Ovary (tissue), 9 donors: Measurements from ENCODE around the gene CD276. TPM values are rescaled to one million over a fixed set of nuclear protein-coding genes. Genes with fewer than 3 reads are reported as not detected.

ENCODE experiments used
- DNase-seq, 5 donors: peaks; one replicate each; pipeline ENCODE4 v3.0.0-alpha.2; 2019 to 2020
- H3K27ac ChIP-seq, 2 donors: fragments of 200-600 bp; one replicate each; pipeline versions ENCODE4 v1.5.1 to v1.8.0; 2019 to 2022
- H3K27me3 ChIP-seq: fragments of 200-600 bp; one replicate; pipeline ENCODE4 v1.8.0; 2022
- H3K36me3 ChIP-seq: fragments of 200-600 bp; sonication (generic); one replicate; pipeline ENCODE4 v1.5.1; 2019
- H3K4me1 ChIP-seq: one replicate; pipeline ENCODE4 v1.8.1; 2013; ENCODE audit warnings: mild to moderate bottlenecking, moderate library complexity; ENCODE audit not compliant: insufficient read depth
- H3K4me3 ChIP-seq: fragments of 200-600 bp; sonication (generic); one replicate; pipeline ENCODE4 v1.5.1; 2017
- H3K9me3 ChIP-seq, 2 donors: fragments of 200-600 bp in 1 of 2; sonication (generic) in 1 of 2; one replicate each; pipeline versions ENCODE4 v1.5.1 to v1.8.1; 2013 to 2019; ENCODE audit warnings: mild to moderate bottlenecking in 1 of 2, moderate library complexity in 1 of 2
- CTCF ChIP-seq, 3 donors: fragments of 450-650 bp in 2 of 3; fragments of 200-600 bp in 1 of 3; IDR thresholded peaks; one replicate each; pipeline versions ENCODE4 v1.5.1 to v1.8.0; 2016 to 2022; ENCODE audit warnings: antibody characterized with exemption in 3 of 3, mild to moderate bottlenecking in 1 of 3
- EP300 ChIP-seq: sonication (generic); formaldehyde crosslinking; IDR thresholded peaks from one replicate; pipeline ENCODE4 v1.6.1; 2017; ENCODE audit warnings: antibody characterized with exemption
- POLR2A ChIP-seq: fragments of 450-650 bp; IDR thresholded peaks from one replicate; pipeline ENCODE4 v1.6.1; 2017; ENCODE audit warnings: antibody characterized with exemption, mild to moderate bottlenecking, moderate library complexity
- WGBS, 3 donors: extraction: QIAGEN DNeasy Blood & Tissue Kit in 1 of 3; methylation state at CpG; one replicate each; pipeline versions ENCODE4 v1.1.5 to v1.1.7; 2013 to 2017; 5-methylcytosine and 5-hydroxymethylcytosine counted together
- intact Hi-C, 4 donors: fragments of 100-400 bp; cut with DNase I; formaldehyde crosslinking; loops; one replicate each; pipeline versions ENCODE4 v1.11.0 to v1.15.1; 2022 to 2023
- polyA plus RNA-seq, 2 donors: library from polyadenylated mRNA; stranded (reverse); fragments of 200-250 nt in 1 of 2; fragments of 350-450 nt in 1 of 2; fragmentation: Illumina TruSeq in 1 of 2; extraction: RNeasy Lipid Tissue Mini Kit (QIAGEN cat#74804) in 1 of 2; gene quantifications; one replicate each; pipeline ENCODE4 v1.2.3, GENCODE V29; 2013 to 2014
- total RNA-seq, 7 donors: library from RNA; depleted of rRNA in 2 of 7; stranded (reverse); fragments of >200 nt in 2 of 7; fragmentation: NEBNext Ultra II Directional in 3 of 7; extraction: Animal tissue kit (Norgen Biotek cat#: 25700) in 3 of 7; gene quantifications; one replicate each; pipeline versions ENCODE4 v1.1.0 to v1.2.4, GENCODE V29; 2016 to 2023
- donor health status: DM: no; HTN: no; CAD: no; lungs with moderate emphysema.
- donor health status: DM: no; HTN: no; CAD: no.
- donor health status: Bipolar disorder and iron deficiency.
- donor health status: DM: yes; HTN: yes; CAD: no.
- donor health status: DM: no; HTN: no; CAD: no.
- donor health status: DM: yes; HTN: yes; CAD: no.

The CD276 gene
- total and polyA plus RNA-seq, 9 donors: 22.5 to 69.2 (median 53.7) TPM

- Histone ChIP-seq H3K36me3 (no peaks in the 10 kb centered on the region), H3K4me3 (no peak overlapping the region), H3K9me3 (no peaks in the 10 kb centered on the region), H3K27ac (no peak overlapping the region), H3K27me3 (no peaks in the 10 kb centered on the region), H3K4me1 (peaks cover under 1% of the 10 kb centered on the region)
- intact Hi-C loops: no loop called here
- TF ChIP-seq EP300: no peak
- no peak for TF ChIP-seq POLR2A
- 48 to 72% (median 55%) methylated on average over 2 of the region's 2 CpGs for WGBS, 3 donors
- DNase-seq: no peak
These were observed 72.2 kb downstream of the CD276 start for GRCh38 chr15:73756390-73756789.

GRCh38 chr15:73756947-73757513 lies 72.8 kb downstream of the CD276 start:
- no peak overlapping the region for H3K4me3 ChIP-seq
- no peaks in the 10 kb centered on the region for H3K4me1 ChIP-seq
- no peaks in the 10 kb centered on the region for H3K27me3 ChIP-seq
- H3K9me3 ChIP-seq: no peaks in the 10 kb centered on the region
- WGBS, 3 donors: 57 to 60% (median 59%) methylated on average over 3 of the region's 3 CpGs
- no peaks in the 10 kb centered on the region for H3K36me3 ChIP-seq
- intact Hi-C loops: no loop called here
- no peak overlapping the region for H3K27ac ChIP-seq
- TF ChIP-seq CTCF (IDR thresholded peaks at IDR 0.05) (no peak), EP300 (no peak), POLR2A (no peak)
- no peak for DNase-seq

- Histone ChIP-seq H3K27ac (no peak overlapping the region), H3K9me3 (no peaks in the 10 kb centered on the region), H3K27me3 (no peaks in the 10 kb centered on the region), H3K4me1 (no peaks in the 10 kb centered on the region), H3K36me3 (no peaks in the 10 kb centered on the region), H3K4me3 (no peak overlapping the region)
- DNase-seq: no peak
- intact Hi-C loops: no loop called here
- TF ChIP-seq POLR2A (no peak), CTCF (IDR thresholded peaks at IDR 0.05) (no peak), EP300 (no peak)
These were observed 73.4 kb downstream of the CD276 start for GRCh38 chr15:73757571-73757970.

- Histone ChIP-seq H3K4me1 (peaks cover 2% of the 10 kb centered on the region), H3K36me3 (no peaks in the 10 kb centered on the region), H3K4me3 (no peak overlapping the region), H3K9me3 (no peaks in the 10 kb centered on the region), H3K27ac (no peak overlapping the region), H3K27me3 (no peaks in the 10 kb centered on the region)
- 65 to 68% (median 68%) methylated on average over 5 of the region's 5 CpGs for WGBS, 3 donors
- intact Hi-C loops: no loop called here
- DNase-seq: no peak
- TF ChIP-seq CTCF (IDR thresholded peaks at IDR 0.05): no peak
- TF ChIP-seq EP300: no peak
- no peak for TF ChIP-seq POLR2A
These were observed 74.3 kb downstream of the CD276 start for GRCh38 chr15:73758461-73758860.
